ENCODE data around the gene BPTF. TPM values are rescaled to one million over a fixed set of nuclear protein-coding genes. Genes with fewer than 3 reads are reported as not detected.

The BPTF gene
- total and polyA plus RNA-seq, 12 donors = 17.3 to 91.6 (median 62.2) TPM

DNA sequence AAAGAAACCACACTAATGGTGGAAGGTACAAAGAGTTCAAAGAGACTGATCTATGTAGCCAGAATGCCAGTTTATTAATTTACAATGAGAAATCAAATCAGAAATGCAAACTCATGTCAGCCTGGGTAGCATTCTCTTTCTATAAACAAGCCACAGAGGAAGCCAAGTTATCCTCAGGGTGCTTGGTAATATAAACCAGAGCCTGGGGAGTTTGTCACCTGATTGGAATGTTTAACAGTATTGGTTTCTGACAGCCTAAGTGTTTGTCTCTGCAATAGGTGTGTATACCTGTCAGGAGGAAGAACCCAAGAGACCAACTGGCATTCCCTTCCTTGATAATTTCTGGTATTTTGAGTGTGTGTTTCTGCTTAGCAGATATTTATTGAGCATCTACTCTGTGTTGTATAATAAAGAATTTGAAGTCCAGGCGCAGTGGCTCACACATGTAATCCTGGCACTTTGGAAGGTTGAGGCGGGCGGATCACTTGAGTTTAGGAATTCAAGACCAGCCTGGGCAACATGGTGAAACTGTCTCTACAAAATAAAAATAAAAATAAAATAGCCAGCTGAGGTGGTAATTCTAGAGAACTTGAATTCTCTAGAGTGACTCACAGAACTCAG lies 174.1 kb downstream of the BPTF start:
- no peaks in the 10 kb centered on the region for H3K9me3 ChIP-seq (replicated peaks in 1 of 3)
- peaks cover 10 to 14% of the 10 kb centered on the region in 2 donors for H3K4me1 ChIP-seq (replicated peaks in 1 of 2)
- H3K27me3 ChIP-seq = no peaks in the 10 kb centered on the region
- no peaks in the 10 kb centered on the region for H3K36me3 ChIP-seq (replicated peaks in 1 of 2)
- intact Hi-C loops (cut with DNase I) = no loop called here
- no peak overlapping the region for H3K4me3 ChIP-seq
- no peak for DNase-seq
- TF ChIP-seq, protein P1, sequence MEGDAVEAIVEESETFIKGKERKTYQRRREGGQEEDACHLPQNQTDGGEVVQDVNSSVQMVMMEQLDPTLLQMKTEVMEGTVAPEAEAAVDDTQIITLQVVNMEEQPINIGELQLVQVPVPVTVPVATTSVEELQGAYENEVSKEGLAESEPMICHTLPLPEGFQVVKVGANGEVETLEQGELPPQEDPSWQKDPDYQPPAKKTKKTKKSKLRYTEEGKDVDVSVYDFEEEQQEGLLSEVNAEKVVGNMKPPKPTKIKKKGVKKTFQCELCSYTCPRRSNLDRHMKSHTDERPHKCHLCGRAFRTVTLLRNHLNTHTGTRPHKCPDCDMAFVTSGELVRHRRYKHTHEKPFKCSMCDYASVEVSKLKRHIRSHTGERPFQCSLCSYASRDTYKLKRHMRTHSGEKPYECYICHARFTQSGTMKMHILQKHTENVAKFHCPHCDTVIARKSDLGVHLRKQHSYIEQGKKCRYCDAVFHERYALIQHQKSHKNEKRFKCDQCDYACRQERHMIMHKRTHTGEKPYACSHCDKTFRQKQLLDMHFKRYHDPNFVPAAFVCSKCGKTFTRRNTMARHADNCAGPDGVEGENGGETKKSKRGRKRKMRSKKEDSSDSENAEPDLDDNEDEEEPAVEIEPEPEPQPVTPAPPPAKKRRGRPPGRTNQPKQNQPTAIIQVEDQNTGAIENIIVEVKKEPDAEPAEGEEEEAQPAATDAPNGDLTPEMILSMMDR (IDR thresholded peaks at IDR 0.05) = no peak
- no peak for TF ChIP-seq POLR2A (IDR thresholded peaks at IDR 0.05)
- 95 to 99% (median 98%) methylated on average over 3 of the region's 3 CpGs for whole genome bisulfite sequencing, 4 donors
- H3K27ac ChIP-seq = no peak overlapping the region

DNA sequence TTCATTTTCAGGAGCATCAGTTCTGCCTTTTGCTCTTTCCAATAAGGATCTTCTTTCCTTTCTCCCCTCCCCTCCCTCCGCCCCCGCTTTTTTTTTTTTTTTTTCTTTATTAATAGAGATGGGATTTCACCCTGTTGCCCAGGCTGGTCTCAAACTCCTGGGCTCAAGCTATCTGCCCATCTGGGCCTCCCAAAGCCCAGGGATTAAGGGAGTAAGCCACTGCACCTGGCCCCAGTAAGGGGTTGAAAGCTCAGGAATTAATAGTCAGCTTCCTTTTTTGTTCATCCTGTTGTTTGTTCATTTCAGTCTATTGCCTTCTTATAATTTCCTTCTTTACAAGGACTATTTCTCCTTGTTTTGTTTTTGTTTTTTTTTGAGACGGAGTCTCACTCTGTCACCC lies 178.9 kb downstream of the BPTF start:
- Histone ChIP-seq H3K27me3 (no peaks in the 10 kb centered on the region), H3K36me3 (replicated peaks in 1 of 2) (no peaks in the 10 kb centered on the region), H3K4me1 (replicated peaks in 1 of 2) (no peaks in the 10 kb centered on the region), H3K9me3 (replicated peaks in 1 of 3) (no peaks in the 10 kb centered on the region), H3K27ac (no peak overlapping the region), H3K4me3 (no peak overlapping the region)
- intact Hi-C loops (cut with DNase I) = no loop called here
- TF ChIP-seq, protein P1 (IDR thresholded peaks at IDR 0.05) = no peak
- TF ChIP-seq POLR2A (IDR thresholded peaks at IDR 0.05) = no peak
- WGBS, 4 donors = 76 to 88% (median 86%) methylated on average over 3 of the region's 3 CpGs
- DNase-seq = no peak

- H3K4me3 ChIP-seq = no peak overlapping the region
- peak in 3 of 7 donors; percentile 45 to 62 (median 58) for DNase-seq
- TF ChIP-seq POLR2A (IDR thresholded peaks at IDR 0.05) = no peak
- TF ChIP-seq, protein P1 (IDR thresholded peaks at IDR 0.05) = no peak
- no peaks in the 10 kb centered on the region for H3K9me3 ChIP-seq (replicated peaks in 1 of 3)
- no peaks in the 10 kb centered on the region for H3K36me3 ChIP-seq (replicated peaks in 1 of 2)
- WGBS, 4 donors = 40 to 58% (median 53%) methylated on average over 6 of the region's 6 CpGs; no CpG with 5 or more reads in 1 of the 4 donors
- H3K27me3 ChIP-seq = no peaks in the 10 kb centered on the region
- no peaks in the 10 kb centered on the region for H3K4me1 ChIP-seq (replicated peaks in 1 of 2)
- intact Hi-C loops (cut with DNase I) = no loop called here
- H3K27ac ChIP-seq = no peak overlapping the region
These were observed 181.5 kb downstream of the BPTF start for GRCh38 chr17:68006797-68007196.

- H3K36me3 ChIP-seq (replicated peaks in 1 of 2) = no peaks in the 10 kb centered on the region
- H3K9me3 ChIP-seq (replicated peaks in 1 of 3) = no peaks in the 10 kb centered on the region
- no peaks in the 10 kb centered on the region for H3K27me3 ChIP-seq
- intact Hi-C loops (cut with DNase I) = loop anchor here in 1 of 2 donors (10.0 kb wide), 1 partner anchor 46 kb away; no protein-coding TSS in a partner anchor
- no peak overlapping the region for H3K27ac ChIP-seq
- peak in 5 of 7 donors; percentile 48 to 74 (median 67) for DNase-seq
- WGBS, 4 donors = 41 to 56% (median 47%) methylated on average over 15 to 20 of the region's 20 CpGs
- no peaks in the 10 kb centered on the region for H3K4me1 ChIP-seq (replicated peaks in 1 of 2)
- no peak for TF ChIP-seq POLR2A (IDR thresholded peaks at IDR 0.05)
- TF ChIP-seq, protein P1 (IDR thresholded peaks at IDR 0.05) = peak; percentile 50 to 77 (median 68)
- no peak overlapping the region for H3K4me3 ChIP-seq
These were observed 185.9 kb downstream of the BPTF start for GRCh38 chr17:68011199-68011665.

Measured in adrenal gland (tissue), 12 donors.